GM19099 (cell line): Measurements from ENCODE around the gene HLA-DMA.
A peak's percentile ranks its signal among the peaks of the same experiment; 100 is the strongest.

ENCODE experiments used
- POLR2A ChIP-seq: IDR thresholded peaks from 3 replicates; pipeline ENCODE4 v1.6.1; 2011; ENCODE audit warnings: low read depth; ENCODE audit not compliant: insufficient read length; ENCODE audit errors: extremely low read depth

HLA-DMA gene

DNA sequence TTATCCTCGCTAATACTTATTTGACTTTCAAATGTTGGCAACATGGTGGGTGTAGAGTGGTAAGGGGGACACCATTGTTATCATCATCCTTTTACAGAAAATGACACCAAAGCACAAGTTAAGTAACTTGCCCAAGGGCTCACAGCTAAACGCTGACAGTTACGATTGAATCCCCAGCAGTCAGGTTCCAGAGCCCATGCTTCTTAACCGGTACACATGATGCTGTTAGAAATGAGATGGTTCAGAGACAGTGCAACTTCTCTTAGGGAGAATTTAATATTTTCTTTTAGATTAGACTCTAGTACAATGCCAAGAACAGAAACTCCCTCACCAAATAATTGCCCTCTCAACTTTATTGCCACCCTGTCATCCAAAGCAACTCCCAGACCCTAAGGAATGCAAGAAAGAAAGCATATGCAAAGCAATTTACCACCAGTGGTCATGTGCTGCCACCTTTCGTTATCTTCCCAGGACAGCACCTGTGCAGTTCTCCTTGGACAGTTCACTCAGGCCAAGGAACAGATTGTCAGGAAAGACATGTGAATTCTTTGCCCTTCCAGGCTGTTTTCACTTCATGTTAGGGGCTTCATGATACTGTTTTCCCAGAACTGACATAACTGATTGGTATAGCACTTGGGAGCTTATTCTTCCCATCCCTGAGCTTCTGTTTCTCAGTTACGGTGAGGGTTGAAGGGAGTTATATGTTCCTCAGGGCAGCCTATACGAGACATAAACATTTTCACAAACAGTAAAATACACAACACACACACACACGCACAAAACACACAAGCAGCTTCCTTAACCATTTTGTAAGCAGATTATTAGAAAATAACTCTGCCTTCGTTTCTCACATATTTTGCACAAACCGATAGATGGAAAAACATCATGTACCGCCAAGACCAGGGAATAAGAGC lies 5.1 kb downstream of the HLA-DMA start:
- peak; percentile 18 for TF ChIP-seq POLR2A

- no peak for TF ChIP-seq POLR2A
These were observed 6.0 kb downstream of the HLA-DMA start for GRCh38 chr6:32946893-32947292.

DNA sequence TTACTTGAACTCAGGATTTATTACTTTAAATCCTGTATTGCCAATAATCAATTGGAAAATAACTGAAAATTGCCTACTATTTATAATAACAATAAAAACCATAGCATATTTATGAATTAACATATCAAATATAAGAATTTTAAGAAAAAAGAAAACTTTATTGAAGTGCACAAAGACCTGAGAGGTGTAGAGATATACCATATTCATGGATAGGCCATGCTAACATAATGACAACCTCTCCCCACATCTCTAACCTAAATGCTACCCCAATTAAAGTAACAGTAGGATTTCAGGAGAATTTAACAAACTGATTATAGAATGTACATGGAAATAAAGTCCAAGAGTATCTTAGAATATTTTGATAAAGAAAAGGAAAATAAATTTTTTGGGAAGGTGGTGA lies 6.9 kb downstream of the HLA-DMA start:
- TF ChIP-seq POLR2A: no peak

- TF ChIP-seq POLR2A: peak; percentile 29
These were observed 7.7 kb downstream of the HLA-DMA start for GRCh38 chr6:32945108-32945760.

GRCh38 chr6:32943864-32944649 lies 8.8 kb downstream of the HLA-DMA start:
- TF ChIP-seq POLR2A: peak; percentile 85

DNA sequence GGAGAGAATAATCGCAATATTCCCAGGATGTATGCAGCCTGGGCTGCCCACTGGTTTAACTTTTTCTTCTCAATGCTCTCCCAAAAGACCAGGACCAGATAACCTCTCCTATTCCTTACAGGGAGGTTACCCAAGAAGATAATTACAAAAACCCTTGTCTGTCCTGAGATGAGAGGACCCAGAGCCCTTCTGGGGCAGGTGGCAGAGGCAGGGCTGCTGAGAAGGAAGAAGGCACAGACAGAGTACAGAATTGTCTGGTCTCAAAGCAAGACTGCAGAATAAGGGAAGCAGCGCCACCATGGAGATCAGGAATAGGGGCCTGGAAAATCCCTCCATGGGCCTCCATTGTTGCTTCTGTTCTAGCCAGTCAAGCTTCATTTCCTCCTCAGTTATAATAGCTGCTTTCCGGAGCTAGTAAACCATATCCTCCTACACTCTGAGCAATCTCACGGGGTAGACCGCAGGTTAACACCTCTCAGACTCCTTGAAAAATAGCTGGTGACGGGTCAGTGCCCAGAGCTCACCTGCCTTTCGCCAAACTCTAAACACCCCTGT lies 11.6 kb downstream of the HLA-DMA start:
- peak; percentile 34 for TF ChIP-seq POLR2A

DNA sequence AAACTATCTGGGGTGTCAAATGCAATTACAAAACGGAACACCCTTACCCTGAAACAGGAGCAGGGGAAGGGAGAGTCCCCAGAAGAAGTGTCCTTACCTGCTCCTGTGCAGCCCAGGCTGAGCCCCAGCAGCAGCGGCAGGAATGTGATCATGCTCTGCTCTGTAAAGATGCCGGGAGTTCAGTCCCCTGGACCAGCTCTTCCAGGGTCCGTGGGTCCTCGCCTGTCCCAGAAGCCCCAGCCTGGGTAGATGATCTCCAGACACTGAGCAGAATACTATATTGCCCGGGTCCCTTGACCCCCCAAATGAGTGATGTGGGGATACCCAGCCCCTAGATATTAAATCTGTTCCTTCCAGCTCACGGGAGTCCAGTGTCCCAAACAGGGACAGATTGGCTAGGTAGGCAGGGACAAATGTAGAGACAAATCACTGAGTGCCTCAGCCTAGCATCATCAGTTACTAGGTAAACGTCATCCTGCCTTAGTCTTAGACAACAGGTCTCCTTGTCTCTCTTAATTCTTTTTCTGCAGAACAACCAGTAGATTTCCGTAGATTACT lies 12.2 kb downstream of the HLA-DMA start, which contains the start of gene HLA-DMB:
Gene HLA-DMB (minus strand): TSS at position 373 of the 558 bp plus-strand sequence. CDS start 221 bp downstream, at position 152.
- peak; percentile 83 for TF ChIP-seq POLR2A

GRCh38 chr6:32938494-32938893 lies 14.4 kb downstream of the HLA-DMA start:
- TF ChIP-seq POLR2A: no peak

DNA sequence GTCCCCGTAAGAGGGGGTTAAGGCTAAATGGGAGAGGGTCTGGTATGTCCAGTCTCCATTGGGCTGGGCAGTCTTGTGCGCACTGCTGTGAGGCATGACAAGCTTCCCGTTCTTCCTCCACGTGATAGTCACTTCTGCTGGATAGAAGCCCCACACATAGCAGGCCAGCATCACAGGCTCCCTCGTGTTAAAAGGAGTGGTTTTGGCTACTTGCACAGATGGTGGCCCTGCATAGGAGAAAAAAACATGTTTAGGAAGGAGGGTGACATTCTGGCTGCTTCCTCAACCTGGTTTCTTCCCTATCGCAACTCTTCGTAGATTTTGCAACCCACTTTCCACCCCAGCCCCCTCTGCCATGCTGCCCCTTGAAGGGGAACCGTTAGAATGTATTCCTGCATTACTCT lies 15.7 kb downstream of the HLA-DMA start:
- TF ChIP-seq POLR2A: no peak

DNA sequence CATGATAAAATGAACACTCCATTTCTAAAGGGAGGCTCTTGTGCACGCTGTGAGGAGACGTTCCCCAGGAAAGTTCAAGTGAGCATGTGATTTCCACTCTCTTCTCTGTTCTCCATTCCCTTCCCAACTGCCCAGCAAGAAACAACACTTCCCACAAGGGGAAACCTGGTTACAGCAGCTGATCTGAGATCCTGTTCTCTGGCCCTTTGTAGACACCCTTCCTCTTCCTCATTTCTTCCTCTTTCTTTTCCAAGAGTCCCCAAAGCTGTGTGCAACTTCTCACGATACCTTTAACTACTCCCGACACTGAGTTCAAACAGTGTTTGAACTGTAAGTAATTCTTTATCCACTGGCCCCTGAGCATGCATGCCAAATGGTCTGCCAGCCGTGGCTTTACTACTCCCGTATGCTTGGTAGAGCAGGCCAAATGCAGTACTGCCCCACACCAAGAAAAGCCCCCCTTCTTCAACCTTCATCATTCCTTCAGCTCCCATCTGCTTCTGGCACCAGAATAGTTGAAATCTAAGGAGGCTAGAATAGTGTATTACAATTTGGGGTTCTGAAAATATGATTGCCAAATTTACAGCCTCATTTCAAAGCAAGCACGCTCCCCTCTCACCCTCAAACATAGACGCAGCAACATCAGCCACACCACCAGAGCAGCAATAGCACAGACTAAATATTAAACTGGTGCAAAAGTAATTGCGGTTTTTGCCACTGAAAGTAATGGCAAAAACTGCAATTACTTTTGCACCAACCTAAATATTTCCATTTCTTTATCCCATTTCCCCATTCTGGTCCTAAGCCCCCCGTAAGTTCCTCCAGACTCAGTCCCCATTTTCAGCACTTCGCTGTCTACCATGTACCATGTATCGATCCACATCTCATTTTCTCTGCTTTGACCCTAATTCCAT lies 16.4 kb downstream of the HLA-DMA start:
- no peak for TF ChIP-seq POLR2A

- TF ChIP-seq POLR2A: peak; percentile 14
These were observed 17.2 kb downstream of the HLA-DMA start for GRCh38 chr6:32935551-32936238.

- no peak for TF ChIP-seq POLR2A
These were observed 19.2 kb downstream of the HLA-DMA start for GRCh38 chr6:32933661-32934085.

- no peak for TF ChIP-seq POLR2A
These were observed 20.6 kb downstream of the HLA-DMA start for GRCh38 chr6:32932132-32932868.

- TF ChIP-seq POLR2A: no peak
These were observed 21.7 kb downstream of the HLA-DMA start for GRCh38 chr6:32931211-32931610.
